ENCODE measurements around the gene FABP7.

DNA sequence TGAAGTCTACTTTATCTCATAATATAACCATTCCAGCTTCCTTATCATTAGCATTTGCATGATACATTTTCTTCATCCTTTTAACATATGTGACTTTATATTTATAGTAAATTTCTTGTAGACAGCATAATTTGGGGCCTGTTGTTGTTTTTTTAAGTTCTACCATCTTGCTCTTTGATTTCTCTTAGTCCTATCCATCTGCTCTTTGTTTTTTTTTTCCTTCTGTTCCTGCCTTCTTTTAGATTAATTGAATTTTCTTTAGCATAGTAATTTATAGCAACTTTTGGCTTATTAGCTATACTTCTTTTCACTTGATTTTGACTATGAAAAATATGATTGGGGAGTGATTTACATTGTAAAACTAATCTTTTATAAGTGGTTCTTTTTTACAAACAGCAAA is 19.2 kb upstream of the FABP7 start:
- TF ChIP-seq, protein P1, sequence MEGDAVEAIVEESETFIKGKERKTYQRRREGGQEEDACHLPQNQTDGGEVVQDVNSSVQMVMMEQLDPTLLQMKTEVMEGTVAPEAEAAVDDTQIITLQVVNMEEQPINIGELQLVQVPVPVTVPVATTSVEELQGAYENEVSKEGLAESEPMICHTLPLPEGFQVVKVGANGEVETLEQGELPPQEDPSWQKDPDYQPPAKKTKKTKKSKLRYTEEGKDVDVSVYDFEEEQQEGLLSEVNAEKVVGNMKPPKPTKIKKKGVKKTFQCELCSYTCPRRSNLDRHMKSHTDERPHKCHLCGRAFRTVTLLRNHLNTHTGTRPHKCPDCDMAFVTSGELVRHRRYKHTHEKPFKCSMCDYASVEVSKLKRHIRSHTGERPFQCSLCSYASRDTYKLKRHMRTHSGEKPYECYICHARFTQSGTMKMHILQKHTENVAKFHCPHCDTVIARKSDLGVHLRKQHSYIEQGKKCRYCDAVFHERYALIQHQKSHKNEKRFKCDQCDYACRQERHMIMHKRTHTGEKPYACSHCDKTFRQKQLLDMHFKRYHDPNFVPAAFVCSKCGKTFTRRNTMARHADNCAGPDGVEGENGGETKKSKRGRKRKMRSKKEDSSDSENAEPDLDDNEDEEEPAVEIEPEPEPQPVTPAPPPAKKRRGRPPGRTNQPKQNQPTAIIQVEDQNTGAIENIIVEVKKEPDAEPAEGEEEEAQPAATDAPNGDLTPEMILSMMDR (IDR thresholded peaks at IDR 0.05), result no peak
- TF ChIP-seq POLR2AphosphoS5 (IDR thresholded peaks at IDR 0.05) (no peak), POLR2A (IDR thresholded peaks at IDR 0.05) (no peak)
